H1 (cell line): ENCODE measurements around the gene WDR59.

ENCODE experiments used
- EGR1 ChIP-seq: IDR thresholded peaks from 2 replicates; pipeline ENCODE4 v1.6.1; 2011; ENCODE audit warnings: low read depth, low read length, borderline replicate concordance
- EZH2 ChIP-seq: fragments of 200-600 bp; sonication (generic); IDR thresholded peaks from 2 replicates; pipeline ENCODE4 v1.7.1; 2012; ENCODE audit warnings: low read depth, mild to moderate bottlenecking, moderate library complexity, low read length, inconsistent platforms; ENCODE audit not compliant: severe bottlenecking
- JUN ChIP-seq: IDR thresholded peaks from 2 replicates; pipeline ENCODE4 v1.6.1; 2011; ENCODE audit warnings: low read depth, mild to moderate bottlenecking, improper control_type of control experiment, low read length
- KDM1A ChIP-seq: fragments of 200-600, 300-600 bp; sonication (generic); IDR thresholded peaks from 2 replicates; pipeline ENCODE4 v1.7.1; 2016; ENCODE audit warnings: mild to moderate bottlenecking, low read length, borderline replicate concordance
- NANOG ChIP-seq: IDR thresholded peaks from 2 replicates; pipeline ENCODE4 v1.6.1; 2011; ENCODE audit warnings: low read length, low read depth, mild to moderate bottlenecking, inconsistent platforms; ENCODE audit not compliant: insufficient read depth, poor library complexity, severe bottlenecking
- POLR2A ChIP-seq, 2 experiments: IDR thresholded peaks; 1 replicate in 1 of 2; 2 replicates in 1 of 2; pipeline ENCODE4 v1.6.1; 2011; ENCODE audit warnings: low read depth in 2 of 2, low read length in 2 of 2, mild to moderate bottlenecking in 2 of 2; ENCODE audit errors: control extremely low read depth in 1 of 2
- POLR2AphosphoS5 ChIP-seq: IDR thresholded peaks from 2 replicates; pipeline ENCODE4 v1.6.1; 2011; ENCODE audit warnings: low read depth, low read length
- RNF2 ChIP-seq: fragments of 200-900, 300-1000 bp; sonication (generic); IDR thresholded peaks from 2 replicates; pipeline ENCODE4 v1.7.1; 2016; ENCODE audit warnings: borderline replicate concordance, low read depth, mild to moderate bottlenecking, antibody characterized with exemption, low read length; ENCODE audit not compliant: poor library complexity, severe bottlenecking; ENCODE audit errors: missing control alignments
- SP1 ChIP-seq: IDR thresholded peaks from 2 replicates; pipeline ENCODE4 v1.6.1; 2011; ENCODE audit warnings: low read depth, low read length
- SRF ChIP-seq: IDR thresholded peaks from 2 replicates; pipeline ENCODE4 v1.6.1; 2011; ENCODE audit warnings: mild to moderate bottlenecking, low read depth, low read length, moderate library complexity
- TCF12 ChIP-seq: IDR thresholded peaks from 2 replicates; pipeline ENCODE4 v1.6.1; 2011; ENCODE audit warnings: low read depth, mild to moderate bottlenecking, low read length
- YY1 ChIP-seq: IDR thresholded peaks from 2 replicates; pipeline ENCODE4 v1.6.1; 2011; ENCODE audit warnings: low read depth, mild to moderate bottlenecking, low read length
- ZNF274 ChIP-seq: IDR thresholded peaks from 2 replicates; pipeline ENCODE4 v1.7.0; 2012; ENCODE audit warnings: low read length, borderline replicate concordance; ENCODE audit errors: extremely low read depth
- TF ChIP-seq, protein P1 (sequence below), 3 experiments: IDR thresholded peaks; 1 replicate in 2 of 3; 2 replicates in 1 of 3; pipeline versions ENCODE4 v1.5.1 to v1.6.1; 2011; ENCODE audit warnings: low read length in 3 of 3, mild to moderate bottlenecking in 3 of 3, inconsistent platforms in 2 of 3, low read depth in 1 of 3, moderate library complexity in 1 of 3; ENCODE audit not compliant: insufficient read depth in 1 of 3; ENCODE audit errors: control extremely low read depth in 1 of 3

DNA sequence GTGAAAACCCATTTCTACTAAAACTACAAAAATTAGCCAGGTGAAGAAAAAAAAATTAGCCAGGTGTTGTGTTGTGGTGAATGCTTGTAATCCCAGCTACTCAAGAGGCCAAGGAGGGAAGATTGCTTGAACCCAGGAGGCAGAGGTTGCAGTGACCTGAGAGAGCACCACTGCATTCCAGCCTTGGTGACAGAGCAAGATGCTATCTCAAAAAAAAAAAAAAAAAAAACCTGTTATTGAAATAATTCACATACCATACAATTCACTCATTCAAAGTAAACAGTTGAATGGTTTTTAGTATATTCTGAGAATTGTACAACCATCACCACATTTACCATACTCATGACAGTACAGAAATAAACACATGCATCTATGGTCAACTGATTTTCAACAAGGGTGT is 44.9 kb upstream of the WDR59 start:
- TF ChIP-seq TCF12 (no peak), RNF2 (no peak), ZNF274 (no peak), YY1 (no peak), EGR1 (no peak), EZH2 (no peak), NANOG (no peak), POLR2A (IDR thresholded peaks at IDR 0.05; ENCODE audit: control extremely low read depth in 1 of 2, low read depth in 2 of 2, low read length in 2 of 2) (no peak), POLR2AphosphoS5 (no peak), SP1 (no peak), JUN (no peak), SRF (no peak), KDM1A (no peak)
- TF ChIP-seq, protein P1, sequence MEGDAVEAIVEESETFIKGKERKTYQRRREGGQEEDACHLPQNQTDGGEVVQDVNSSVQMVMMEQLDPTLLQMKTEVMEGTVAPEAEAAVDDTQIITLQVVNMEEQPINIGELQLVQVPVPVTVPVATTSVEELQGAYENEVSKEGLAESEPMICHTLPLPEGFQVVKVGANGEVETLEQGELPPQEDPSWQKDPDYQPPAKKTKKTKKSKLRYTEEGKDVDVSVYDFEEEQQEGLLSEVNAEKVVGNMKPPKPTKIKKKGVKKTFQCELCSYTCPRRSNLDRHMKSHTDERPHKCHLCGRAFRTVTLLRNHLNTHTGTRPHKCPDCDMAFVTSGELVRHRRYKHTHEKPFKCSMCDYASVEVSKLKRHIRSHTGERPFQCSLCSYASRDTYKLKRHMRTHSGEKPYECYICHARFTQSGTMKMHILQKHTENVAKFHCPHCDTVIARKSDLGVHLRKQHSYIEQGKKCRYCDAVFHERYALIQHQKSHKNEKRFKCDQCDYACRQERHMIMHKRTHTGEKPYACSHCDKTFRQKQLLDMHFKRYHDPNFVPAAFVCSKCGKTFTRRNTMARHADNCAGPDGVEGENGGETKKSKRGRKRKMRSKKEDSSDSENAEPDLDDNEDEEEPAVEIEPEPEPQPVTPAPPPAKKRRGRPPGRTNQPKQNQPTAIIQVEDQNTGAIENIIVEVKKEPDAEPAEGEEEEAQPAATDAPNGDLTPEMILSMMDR (IDR thresholded peaks at IDR 0.05; ENCODE audit: control extremely low read depth in 1 of 3, insufficient read depth in 1 of 3, low read depth in 1 of 3, low read length in 3 of 3), result no peak
